Myocyte (in vitro differentiated cells): ENCODE measurements around the gene SLC16A9. TPM values are rescaled to one million over a fixed set of nuclear protein-coding genes. Genes with fewer than 3 reads are reported as not detected.

Experiments used
- DNase-seq: peaks from one replicate; pipeline ENCODE4 v3.0.0-alpha.2; 2012; ENCODE audit warnings: low read depth
- total RNA-seq: library from RNA; depleted of rRNA; stranded (reverse); fragments of >200 nt; gene quantifications from 2 replicates; pipeline ENCODE4 v1.2.3, GENCODE V29; 2014

Gene SLC16A9
- total RNA-seq, 1 donor from 2014 or later: 0.88 TPM

DNA sequence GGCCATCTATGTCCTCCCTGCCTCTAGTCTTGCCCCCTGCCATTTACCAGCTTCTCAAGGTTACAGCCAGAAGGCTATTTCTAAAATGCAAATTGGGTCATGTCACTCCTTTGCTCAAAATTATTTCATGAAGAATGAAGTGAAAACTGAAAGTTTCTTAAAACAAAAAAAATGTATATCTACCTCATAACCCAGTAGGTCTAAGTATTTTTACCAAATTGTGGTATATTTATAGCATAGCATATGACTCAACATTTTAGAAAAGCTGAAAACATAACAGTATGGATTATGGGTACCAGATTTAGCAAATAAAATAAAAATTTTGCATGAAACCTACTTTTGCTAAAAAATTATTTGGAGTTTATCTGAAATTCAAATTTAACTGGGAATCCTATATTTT, 78.4 kb downstream of the SLC16A9 start:
- DNase-seq: no peak

DNA sequence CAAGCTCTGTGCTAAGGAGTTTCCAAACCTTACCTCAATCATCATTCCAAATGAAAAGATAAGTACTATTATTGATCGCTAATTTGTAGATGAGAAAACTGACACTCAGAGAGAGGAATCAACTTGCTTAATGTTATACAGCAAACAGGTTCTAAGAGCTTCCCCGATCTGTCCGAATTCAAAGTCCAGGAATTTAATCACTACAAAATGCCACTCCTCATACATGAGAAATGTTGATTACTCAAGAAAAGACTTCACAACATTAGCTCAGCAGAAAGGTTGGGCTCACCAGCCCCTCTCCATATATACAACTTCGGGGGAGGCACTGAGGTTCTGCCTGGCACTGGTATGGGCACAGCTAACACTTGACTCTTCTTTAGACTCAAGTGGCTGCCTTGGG, 80.7 kb downstream of the SLC16A9 start:
- no peak for DNase-seq

- DNase-seq: no peak
These were observed 81.2 kb downstream of the SLC16A9 start for GRCh38 chr10:59628456-59628855.

DNA sequence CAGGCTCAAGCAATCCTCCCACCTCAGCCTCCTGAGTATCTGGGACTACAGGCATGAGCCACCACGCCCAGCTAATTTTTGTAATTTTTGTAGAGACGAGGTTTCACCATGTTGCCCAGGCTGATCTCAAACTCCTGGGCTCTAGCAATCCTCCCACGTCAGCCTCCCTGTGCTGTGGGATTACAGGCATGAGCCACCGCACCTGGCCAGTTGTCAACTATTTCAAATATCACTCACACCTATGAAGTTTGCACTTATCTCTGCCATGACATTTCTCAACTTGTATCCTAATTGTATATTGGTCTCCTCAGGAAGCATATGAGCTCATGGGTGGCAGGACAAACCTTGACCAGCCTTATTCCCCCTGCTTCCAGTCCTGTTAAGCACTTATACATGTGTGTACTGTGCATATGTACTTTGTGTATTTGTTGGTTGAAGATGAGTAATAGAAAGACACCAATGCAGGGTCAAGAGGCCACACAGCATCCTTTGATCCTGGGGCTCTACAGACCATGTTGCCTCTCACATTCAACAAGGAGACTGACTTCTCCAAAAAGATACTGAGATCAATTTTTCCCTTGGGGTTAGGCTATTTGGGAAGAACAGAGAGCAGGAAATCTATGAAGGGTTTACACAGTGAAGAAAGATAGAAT, 82.2 kb downstream of the SLC16A9 start:
- DNase-seq: no peak

DNA sequence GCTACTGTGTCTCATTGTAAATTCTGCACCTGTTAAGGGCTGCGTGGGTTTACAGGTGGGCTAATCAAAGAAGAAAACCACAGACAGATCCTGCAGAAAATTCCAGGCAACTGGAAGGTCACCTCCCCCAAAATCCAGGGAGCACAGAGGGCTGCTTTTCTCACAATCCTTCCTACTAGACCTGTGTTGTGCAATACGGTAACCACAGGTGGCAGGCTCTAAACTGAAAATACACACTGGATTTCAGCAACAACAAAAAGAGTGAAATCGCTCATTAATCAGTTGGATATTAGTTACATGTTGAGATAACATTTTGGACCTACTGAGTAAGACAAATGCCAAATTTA, 83.2 kb downstream of the SLC16A9 start:
- no peak for DNase-seq

DNA sequence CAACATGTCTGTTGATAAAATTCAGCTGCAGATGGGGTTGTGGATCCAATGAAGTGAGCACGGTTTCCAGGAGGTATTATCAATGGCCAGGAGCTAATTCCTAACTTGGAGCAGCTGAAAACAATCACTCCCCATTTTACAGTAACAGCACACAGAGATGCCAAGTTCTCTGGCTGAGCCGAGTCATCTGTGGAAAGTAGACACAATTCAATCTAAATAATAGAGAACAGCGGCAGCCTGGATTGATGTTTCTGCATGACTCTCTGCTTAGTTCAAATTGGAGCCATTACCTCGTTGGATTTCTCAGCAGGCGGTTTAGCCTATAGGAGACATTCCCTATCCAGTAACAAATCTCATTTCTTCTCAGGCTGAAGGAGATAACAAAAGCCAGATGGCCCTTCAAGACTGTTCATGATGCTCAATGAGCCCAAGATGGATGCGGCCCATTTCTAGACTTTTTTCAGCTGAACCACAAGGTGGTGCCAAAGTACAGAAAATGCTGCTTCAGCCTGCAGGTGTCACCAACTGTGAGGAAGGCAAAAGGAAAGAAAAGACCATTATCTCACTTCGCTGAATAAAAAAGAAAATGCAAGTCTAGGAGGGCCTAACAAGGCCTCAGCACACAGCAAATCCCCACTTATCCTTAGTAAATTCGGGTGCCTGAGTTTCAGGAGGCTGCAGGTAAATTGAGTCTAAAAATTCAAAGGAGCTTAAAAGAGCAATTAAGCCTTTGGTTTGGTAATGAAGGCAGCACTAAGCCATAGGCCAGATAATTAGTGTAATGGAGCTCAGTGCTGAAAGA, 83.7 kb downstream of the SLC16A9 start:
- DNase-seq: peak; percentile 72

- no peak for DNase-seq
These were observed 84.7 kb downstream of the SLC16A9 start for GRCh38 chr10:59624951-59625350.

GRCh38 chr10:59624136-59624535, 85.5 kb downstream of the SLC16A9 start:
- DNase-seq: no peak

GRCh38 chr10:59623133-59624121, 86.2 kb downstream of the SLC16A9 start:
- no peak for DNase-seq

DNA sequence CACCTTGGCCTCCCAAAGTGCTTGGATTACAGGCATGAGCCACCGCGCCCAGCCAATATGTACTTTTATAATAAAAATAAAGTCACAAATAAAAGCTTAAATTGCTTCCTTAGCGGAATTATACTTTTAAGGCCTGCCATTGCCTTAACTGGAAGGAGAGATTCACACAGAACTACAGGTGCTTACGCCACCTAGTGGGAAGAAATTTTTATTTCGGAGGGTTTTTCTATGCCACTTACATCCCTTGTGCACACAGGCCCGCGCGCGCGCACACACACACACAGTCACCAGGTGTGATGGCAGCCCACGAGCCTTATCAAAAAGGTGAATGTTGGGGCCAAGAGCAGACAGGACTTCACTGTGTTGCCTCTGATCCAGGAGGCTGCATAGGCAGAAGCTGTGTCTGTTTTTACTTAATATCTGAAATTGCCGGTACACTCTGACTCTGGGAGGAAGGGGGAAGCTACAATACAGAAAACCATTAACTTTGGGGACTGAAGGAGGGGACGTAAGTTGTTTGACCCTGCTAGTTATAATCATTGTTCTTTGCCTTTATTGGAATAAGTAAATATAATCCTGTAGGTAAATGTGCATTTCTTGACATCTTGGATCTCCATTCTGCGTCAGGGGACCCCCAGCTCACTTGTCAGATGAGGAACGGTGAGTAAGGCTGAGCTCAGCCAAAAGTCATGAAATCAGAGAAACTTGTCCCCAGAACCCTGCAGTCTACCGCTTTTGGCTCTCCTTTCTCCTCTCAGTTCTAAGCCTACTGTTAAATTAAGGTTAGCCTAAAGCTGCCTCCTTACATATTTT, 87.1 kb downstream of the SLC16A9 start:
- peak; percentile 68 for DNase-seq

DNA sequence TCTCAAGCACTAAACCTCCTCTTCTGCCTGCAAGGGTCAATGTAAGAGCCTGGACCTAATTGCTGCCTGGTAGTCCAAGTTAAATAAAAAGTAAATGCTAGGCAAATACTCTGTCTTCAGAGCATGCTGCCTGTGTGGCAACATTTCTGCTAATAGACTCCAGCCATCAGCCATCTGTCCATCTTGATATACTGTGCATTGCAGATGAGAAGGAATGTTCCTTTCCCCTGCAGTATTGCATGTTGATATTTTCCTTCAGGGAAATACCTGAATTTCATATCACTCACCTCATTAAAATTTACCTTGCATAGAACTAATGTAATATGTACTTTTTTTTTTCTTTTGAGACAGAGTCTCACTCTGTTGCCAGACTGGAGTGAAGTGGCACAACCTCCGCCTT, 87.9 kb downstream of the SLC16A9 start:
- DNase-seq: no peak

DNA sequence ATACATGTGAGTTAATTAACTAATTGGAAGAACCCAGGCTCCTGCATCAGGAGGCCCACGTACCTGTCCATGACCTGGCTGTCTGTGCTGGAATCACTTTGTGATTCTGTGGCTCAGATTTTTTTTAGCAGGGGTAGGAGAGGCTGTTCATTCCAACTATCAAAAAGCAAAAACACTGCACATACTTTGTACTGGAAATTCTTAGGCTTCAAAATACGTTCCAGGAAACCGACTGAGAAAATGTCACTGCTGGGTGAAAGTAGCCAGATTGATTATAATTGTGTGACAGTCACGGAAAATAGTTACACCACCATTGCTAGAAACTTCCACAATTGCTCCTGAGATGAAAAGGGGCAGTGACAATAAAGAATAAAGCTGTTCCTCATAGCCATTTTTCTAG, 91.0 kb downstream of the SLC16A9 start:
- no peak for DNase-seq

DNA sequence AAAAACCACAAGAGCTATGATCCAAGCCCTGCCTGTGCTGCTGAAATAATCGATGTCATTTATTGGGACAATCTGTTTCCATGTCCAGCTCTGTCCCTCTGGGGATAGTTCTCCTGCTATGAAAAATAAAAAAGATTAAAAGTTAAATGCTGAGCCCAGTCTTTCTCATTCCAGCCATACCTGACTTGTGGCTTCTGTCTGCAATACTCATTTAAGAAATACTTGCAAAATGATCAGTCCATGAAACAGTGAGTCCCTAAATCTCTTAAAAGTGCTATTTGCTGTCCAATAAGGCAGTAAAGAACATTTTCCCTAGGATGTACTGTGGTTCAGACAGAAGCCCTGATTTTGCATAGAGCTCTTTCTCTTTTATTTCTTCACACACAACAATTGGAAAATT, 91.7 kb downstream of the SLC16A9 start:
- DNase-seq: no peak

DNA sequence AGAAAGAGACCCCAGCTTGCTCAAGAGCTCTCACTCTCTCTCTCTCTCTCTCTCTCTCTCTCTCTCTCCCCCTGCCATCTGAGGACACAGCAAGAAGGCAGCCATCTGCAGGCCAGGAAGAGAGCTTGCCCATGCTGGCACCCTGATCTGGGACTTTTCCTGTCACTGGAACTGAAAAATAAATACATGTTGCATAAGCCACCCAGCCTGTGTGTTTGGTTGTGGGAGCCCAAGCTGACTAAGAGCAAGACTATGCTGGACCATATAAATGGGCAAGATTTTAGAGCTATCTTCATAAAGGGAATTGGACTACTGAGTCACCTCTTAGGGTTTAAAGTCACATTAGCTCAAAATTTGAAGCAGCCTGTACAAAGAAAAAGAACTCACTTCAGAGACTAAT, 98.6 kb downstream of the SLC16A9 start:
- no peak for DNase-seq

DNA sequence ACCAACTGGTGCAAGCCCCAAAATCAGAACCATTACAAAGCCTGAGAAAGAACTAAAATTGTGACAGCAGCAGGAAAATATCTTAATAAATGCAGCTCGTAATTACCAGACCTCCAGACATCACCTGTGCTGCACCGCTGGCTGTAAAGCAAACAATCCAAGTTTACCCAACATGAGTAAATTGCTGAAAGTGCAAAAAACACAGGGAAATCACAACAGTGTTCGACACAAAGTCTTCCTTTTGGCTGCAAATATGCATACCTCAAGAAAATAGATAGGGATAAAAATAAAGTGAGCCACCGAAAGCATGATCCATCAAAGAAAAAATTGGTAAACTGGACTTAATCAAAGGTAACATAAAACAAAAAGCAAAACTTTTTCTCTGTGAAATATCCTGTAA, 101.7 kb downstream of the SLC16A9 start:
- DNase-seq: no peak

GRCh38 chr10:59606551-59606961, 103.1 kb downstream of the SLC16A9 start:
- DNase-seq: peak; percentile 30

DNA sequence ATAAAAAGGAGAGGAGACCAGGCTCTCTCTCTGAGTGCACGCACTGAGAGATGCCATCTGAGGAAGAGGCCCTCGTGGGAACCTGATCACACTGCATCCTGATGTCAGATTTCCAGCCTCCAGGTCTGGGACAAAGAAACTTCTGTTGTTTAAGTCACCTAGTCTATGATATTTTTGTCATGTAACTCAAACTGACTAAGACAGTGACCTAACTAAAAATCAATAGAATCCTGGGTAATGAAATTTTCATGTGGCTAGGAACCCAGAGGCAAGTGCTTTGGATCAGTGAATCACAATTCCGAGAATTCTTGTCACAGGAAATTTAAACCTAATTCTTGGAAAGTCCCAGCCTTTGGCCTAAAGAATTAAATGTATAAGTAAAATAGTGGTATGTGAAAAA, 107.7 kb downstream of the SLC16A9 start:
- no peak for DNase-seq
